ENCODE data around the gene PTPRM.

The PTPRM gene

GRCh38 chr18:8121942-8122480, 554.9 kb downstream of the PTPRM start:
- no peak for DNase-seq (ENCODE audit: low spot score)

GRCh38 chr18:8124232-8125146, 557.4 kb downstream of the PTPRM start:
- no peak for DNase-seq (ENCODE audit: low spot score)

- no peak for DNase-seq (ENCODE audit: low spot score)
Observed at GRCh38 chr18:8130096-8130495, 563.0 kb downstream of the PTPRM start.

GRCh38 chr18:8133032-8133431, 565.9 kb downstream of the PTPRM start:
- no peak for DNase-seq (ENCODE audit: low spot score)

GRCh38 chr18:8133888-8134287, 566.8 kb downstream of the PTPRM start:
- no peak for DNase-seq (ENCODE audit: low spot score)

GRCh38 chr18:8139127-8139527, 572.0 kb downstream of the PTPRM start:
- no peak for DNase-seq (ENCODE audit: low spot score)

GRCh38 chr18:8139891-8140406, 572.8 kb downstream of the PTPRM start:
- no peak for DNase-seq (ENCODE audit: low spot score)

GRCh38 chr18:8140841-8141501, 573.9 kb downstream of the PTPRM start:
- no peak for DNase-seq (ENCODE audit: low spot score)

GRCh38 chr18:8142131-8142711, 575.1 kb downstream of the PTPRM start:
- DNase-seq (ENCODE audit: low spot score), result no peak

- no peak for DNase-seq (ENCODE audit: low spot score)
Observed at GRCh38 chr18:8142932-8143331, 575.8 kb downstream of the PTPRM start.

- no peak for DNase-seq (ENCODE audit: low spot score)
Observed at GRCh38 chr18:8151181-8151580, 584.1 kb downstream of the PTPRM start.

GRCh38 chr18:8153887-8154583, 586.9 kb downstream of the PTPRM start:
- no peak for DNase-seq (ENCODE audit: low spot score)

- no peak for DNase-seq (ENCODE audit: low spot score)
Observed at GRCh38 chr18:8162802-8163201, 595.7 kb downstream of the PTPRM start.

- no peak for DNase-seq (ENCODE audit: low spot score)
Observed at GRCh38 chr18:8163286-8163959, 596.3 kb downstream of the PTPRM start.

- DNase-seq (ENCODE audit: low spot score), result no peak
Observed at GRCh38 chr18:8165095-8165494, 598.0 kb downstream of the PTPRM start.

- DNase-seq (ENCODE audit: low spot score), result no peak
Observed at GRCh38 chr18:8167026-8167425, 599.9 kb downstream of the PTPRM start.

GRCh38 chr18:8167673-8168072, 600.6 kb downstream of the PTPRM start:
- DNase-seq (ENCODE audit: low spot score), result no peak

- DNase-seq (ENCODE audit: low spot score), result no peak
Observed at GRCh38 chr18:8169722-8170121, 602.6 kb downstream of the PTPRM start.

- no peak for DNase-seq (ENCODE audit: low spot score)
Observed at GRCh38 chr18:8174771-8175170, 607.7 kb downstream of the PTPRM start.

- DNase-seq (ENCODE audit: low spot score), result no peak
Observed at GRCh38 chr18:8175501-8176061, 608.5 kb downstream of the PTPRM start.

GRCh38 chr18:8176109-8176508, 609.0 kb downstream of the PTPRM start:
- DNase-seq (ENCODE audit: low spot score), result no peak

Measured in HuH-7.5 (cell line).